GM12891 (cell line): ENCODE measurements around the gene KCNMA1.

Experiments used
- POLR2A ChIP-seq: IDR thresholded peaks from 2 replicates; pipeline ENCODE4 v1.6.1; 2011; ENCODE audit warnings: low read depth, low read length, control low read depth
- POLR2AphosphoS5 ChIP-seq: IDR thresholded peaks from 2 replicates; pipeline ENCODE4 v1.6.1; 2011; ENCODE audit warnings: low read depth, low read length, control low read depth
- TAF1 ChIP-seq: IDR thresholded peaks from 2 replicates; pipeline ENCODE4 v1.6.1; 2011; ENCODE audit warnings: low read depth, low read length, control low read depth

GRCh38 chr10:77680065-77680464, 42.5 kb upstream of the KCNMA1 start:
- no peak for TF ChIP-seq TAF1
- no peak for TF ChIP-seq POLR2A
- no peak for TF ChIP-seq POLR2AphosphoS5
